HepG2 (cell line): Measurements from ENCODE around the gene EIF3M. TPM values are rescaled to one million over a fixed set of nuclear protein-coding genes. Genes with fewer than 3 reads are reported as not detected.

Experiments used
- HOXA9 ChIP-seq: sonication (generic); formaldehyde crosslinking; IDR thresholded peaks from 2 replicates; pipeline ENCODE4 v1.8.1; 2022; ENCODE audit warnings: missing genetic modification reagents, mild to moderate bottlenecking, moderate library complexity, borderline replicate concordance
- NCOA1 ChIP-seq: sonication (generic); formaldehyde crosslinking; IDR thresholded peaks from 2 replicates; pipeline ENCODE4 v1.9.0; 2021; ENCODE audit warnings: missing genetic modification reagents
- NR2C2 ChIP-seq: sonication (generic); formaldehyde crosslinking; IDR thresholded peaks from 2 replicates; pipeline ENCODE4 v1.4.0; 2020; ENCODE audit warnings: missing genetic modification reagents, mild to moderate bottlenecking, moderate library complexity, borderline replicate concordance
- RBM22 ChIP-seq: fragments of 200-400 bp; formaldehyde crosslinking; optimal IDR thresholded peaks from 2 replicates; pipeline ENCODE3; 2017; ENCODE audit warnings: mild to moderate bottlenecking, low read length, moderate library complexity
- ZFP1 ChIP-seq: IDR thresholded peaks from 2 replicates; pipeline ENCODE4 v1.6.1; 2016
- ZFP41 ChIP-seq: sonication (generic); formaldehyde crosslinking; IDR thresholded peaks from 2 replicates; pipeline ENCODE4 v1.4.0; 2020; ENCODE audit warnings: mild to moderate bottlenecking, missing genetic modification reagents, borderline replicate concordance
- ZNF24 ChIP-seq: fragments of 450-650 bp; IDR thresholded peaks from 2 replicates; pipeline ENCODE4 v1.6.1; 2017; ENCODE audit warnings: antibody characterized with exemption, mild to moderate bottlenecking
- polyA plus RNA-seq, 8 experiments: library from polyadenylated mRNA; depleted of rRNA in 3 of 8; stranded (reverse) in 7 of 8; unstranded in 1 of 8; fragments of >200 nt; fragmentation: Illumina TruSeq in 4 of 8; extraction: Trizol in 4 of 8; gene quantifications; 2 replicates each; pipeline versions ENCODE4 v1.2.1 to v1.2.3, GENCODE V29; 2011 to 2016; ENCODE audit warnings: low read depth in 4 of 8, missing spikeins in 1 of 8, mixed read lengths in 1 of 8; ENCODE audit not compliant: insufficient read depth in 1 of 8
- total RNA-seq, 5 experiments: library from RNA; depleted of rRNA; stranded (reverse); fragments of >200 nt; fragmentation: Illumina TruSeq; extraction: Trizol; gene quantifications; 2 replicates each; pipeline ENCODE4 v1.2.3, GENCODE V29; 2016; ENCODE audit warnings: low read depth in 1 of 5
- TF ChIP-seq, protein P1 (sequence below): sonication (generic); formaldehyde crosslinking; IDR thresholded peaks from 2 replicates; pipeline ENCODE4 v1.9.0; 2021; ENCODE audit warnings: missing genetic modification reagents, borderline replicate concordance
- TF ChIP-seq, protein P2 (sequence below): sonication (generic); formaldehyde crosslinking; IDR thresholded peaks from 2 replicates; pipeline ENCODE4 v1.4.0; 2020; ENCODE audit warnings: missing genetic modification reagents, borderline replicate concordance

The EIF3M gene
- total and polyA plus RNA-seq, 2 of the 13 experiments (the other 11 are each of a cell fraction or from before 2014, with no cell fraction given), result 279 to 389 TPM

DNA sequence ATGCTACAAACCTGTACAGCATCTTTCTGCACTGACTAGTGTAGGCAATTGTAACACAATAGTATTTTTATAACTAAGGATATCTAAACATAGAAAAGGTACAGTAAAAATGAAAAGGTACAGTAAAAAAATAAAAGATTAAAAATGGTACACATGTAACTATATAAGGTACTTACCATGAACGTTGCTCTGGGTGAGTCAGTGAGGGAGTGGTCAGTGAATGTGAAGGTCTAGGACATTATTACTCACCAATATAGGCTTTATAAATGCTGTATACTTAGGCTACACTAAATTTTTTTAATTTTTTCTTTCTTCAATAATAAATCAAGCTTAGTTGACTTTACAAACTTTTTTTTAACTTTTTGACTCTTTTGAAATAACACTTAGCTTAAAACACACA is 59.9 kb downstream of the EIF3M start (continued):
- TF ChIP-seq ZFP41 (CRISPR knock-in tag) (no peak), NCOA1 (CRISPR knock-in tag) (no peak), RBM22 (no peak), HOXA9 (CRISPR knock-in tag) (no peak), ZNF24 (no peak), ZFP1 (CRISPR knock-in tag) (no peak), NR2C2 (CRISPR knock-in tag) (no peak)
- TF ChIP-seq, protein P1, sequence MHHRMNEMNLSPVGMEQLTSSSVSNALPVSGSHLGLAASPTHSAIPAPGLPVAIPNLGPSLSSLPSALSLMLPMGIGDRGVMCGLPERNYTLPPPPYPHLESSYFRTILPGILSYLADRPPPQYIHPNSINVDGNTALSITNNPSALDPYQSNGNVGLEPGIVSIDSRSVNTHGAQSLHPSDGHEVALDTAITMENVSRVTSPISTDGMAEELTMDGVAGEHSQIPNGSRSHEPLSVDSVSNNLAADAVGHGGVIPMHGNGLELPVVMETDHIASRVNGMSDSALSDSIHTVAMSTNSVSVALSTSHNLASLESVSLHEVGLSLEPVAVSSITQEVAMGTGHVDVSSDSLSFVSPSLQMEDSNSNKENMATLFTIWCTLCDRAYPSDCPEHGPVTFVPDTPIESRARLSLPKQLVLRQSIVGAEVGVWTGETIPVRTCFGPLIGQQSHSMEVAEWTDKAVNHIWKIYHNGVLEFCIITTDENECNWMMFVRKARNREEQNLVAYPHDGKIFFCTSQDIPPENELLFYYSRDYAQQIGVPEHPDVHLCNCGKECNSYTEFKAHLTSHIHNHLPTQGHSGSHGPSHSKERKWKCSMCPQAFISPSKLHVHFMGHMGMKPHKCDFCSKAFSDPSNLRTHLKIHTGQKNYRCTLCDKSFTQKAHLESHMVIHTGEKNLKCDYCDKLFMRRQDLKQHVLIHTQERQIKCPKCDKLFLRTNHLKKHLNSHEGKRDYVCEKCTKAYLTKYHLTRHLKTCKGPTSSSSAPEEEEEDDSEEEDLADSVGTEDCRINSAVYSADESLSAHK (CRISPR knock-in tag), result no peak
- TF ChIP-seq, protein P2, sequence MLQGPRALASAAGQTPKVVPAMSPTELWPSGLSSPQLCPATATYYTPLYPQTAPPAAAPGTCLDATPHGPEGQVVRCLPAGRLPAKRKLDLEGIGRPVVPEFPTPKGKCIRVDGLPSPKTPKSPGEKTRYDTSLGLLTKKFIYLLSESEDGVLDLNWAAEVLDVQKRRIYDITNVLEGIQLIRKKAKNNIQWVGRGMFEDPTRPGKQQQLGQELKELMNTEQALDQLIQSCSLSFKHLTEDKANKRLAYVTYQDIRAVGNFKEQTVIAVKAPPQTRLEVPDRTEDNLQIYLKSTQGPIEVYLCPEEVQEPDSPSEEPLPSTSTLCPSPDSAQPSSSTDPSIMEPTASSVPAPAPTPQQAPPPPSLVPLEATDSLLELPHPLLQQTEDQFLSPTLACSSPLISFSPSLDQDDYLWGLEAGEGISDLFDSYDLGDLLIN (CRISPR knock-in tag), result no peak

Other genes with a start within 250 kb of the EIF3M start
- gene WT1, start 148.3 kb upstream of the EIF3M start, total RNA-seq (2016; rRNA removed; fragmentation: Illumina TruSeq; extraction: Trizol), result 0.31 and 0.38 TPM in 2 replicates
- 0.15 TPM in 1 of 2 replicates, not detected in the other for gene WT1, start 148.3 kb upstream of the EIF3M start, polyA plus RNA-seq (2011; rRNA removed)
- gene CCDC73, start 210.8 kb downstream of the EIF3M start, total RNA-seq (2016; rRNA removed; fragmentation: Illumina TruSeq; extraction: Trizol), result 0.08 and 0.11 TPM in 2 replicates
- gene CCDC73, start 210.8 kb downstream of the EIF3M start, polyA plus RNA-seq (2011; rRNA removed), result 0.01 TPM in 2 replicates
- gene PRRG4, start 246.1 kb downstream of the EIF3M start, total RNA-seq (2016; rRNA removed; fragmentation: Illumina TruSeq; extraction: Trizol), result 0.86 and 0.95 TPM in 2 replicates
- gene PRRG4, start 246.1 kb downstream of the EIF3M start, polyA plus RNA-seq (2011; rRNA removed), result 0.24 and 0.25 TPM in 2 replicates